NB4 (cell line): ENCODE results near the gene PCDHB8.

Source experiments
- CTCF ChIP-seq: IDR thresholded peaks from one replicate; pipeline ENCODE4 v1.5.1; 2012; ENCODE audit warnings: low read depth, low read length
- MYC ChIP-seq: IDR thresholded peaks from 2 replicates; pipeline ENCODE4 v1.6.1; 2011; ENCODE audit warnings: low read depth, low read length
- POLR2A ChIP-seq: IDR thresholded peaks from 2 replicates; pipeline ENCODE4 v1.6.1; 2011; ENCODE audit warnings: mild to moderate bottlenecking; ENCODE audit not compliant: insufficient read length; ENCODE audit errors: extremely low read depth
- TF ChIP-seq, protein P1 (sequence below): IDR thresholded peaks from 2 replicates; pipeline ENCODE4 v1.6.1; 2011; ENCODE audit warnings: low read depth, low read length

DNA sequence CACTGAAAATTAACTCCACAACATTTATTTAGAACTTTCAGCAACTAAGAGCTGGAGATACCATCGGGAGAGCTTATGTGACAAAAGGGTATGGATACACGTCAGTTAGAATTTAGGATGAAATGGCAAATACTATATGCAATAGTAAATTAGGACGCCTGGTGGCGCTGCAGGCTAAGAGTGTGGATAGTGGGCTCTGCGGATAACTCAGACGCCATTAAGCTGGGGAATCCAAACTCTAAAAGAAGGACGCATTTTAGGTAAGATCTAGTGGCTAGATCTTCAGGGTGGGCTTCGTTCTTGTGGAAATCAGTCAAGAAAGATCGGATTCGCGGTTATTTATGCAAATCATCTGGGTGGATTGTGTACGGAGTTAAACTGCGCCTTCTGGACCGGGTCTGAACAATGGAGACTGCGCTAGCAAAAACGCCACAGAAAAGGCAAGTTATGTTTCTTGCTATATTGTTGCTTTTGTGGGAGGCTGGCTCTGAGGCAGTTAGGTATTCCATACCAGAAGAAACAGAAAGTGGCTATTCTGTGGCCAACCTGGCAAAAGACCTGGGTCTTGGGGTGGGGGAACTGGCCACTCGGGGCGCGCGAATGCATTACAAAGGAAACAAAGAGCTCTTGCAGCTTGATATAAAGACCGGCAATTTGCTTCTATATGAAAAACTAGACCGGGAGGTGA is 42.4 kb upstream of the PCDHB8 start, which contains the start of gene PCDHB5:
- TF ChIP-seq CTCF = peak; percentile 32
- TF ChIP-seq POLR2A = no peak
- no peak for TF ChIP-seq MYC
- TF ChIP-seq, protein P1, sequence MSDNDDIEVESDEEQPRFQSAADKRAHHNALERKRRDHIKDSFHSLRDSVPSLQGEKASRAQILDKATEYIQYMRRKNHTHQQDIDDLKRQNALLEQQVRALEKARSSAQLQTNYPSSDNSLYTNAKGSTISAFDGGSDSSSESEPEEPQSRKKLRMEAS = no peak
